ENCODE measurements around the gene C1orf50.
A peak's percentile ranks its signal among the peaks of the same experiment; 100 is the strongest.
"Not testable (repeated sequence)": the region's sequence is repeated elsewhere in the genome, so short reads cannot be mapped to it uniquely, and the experiment has no call there.

The C1orf50 gene

DNA sequence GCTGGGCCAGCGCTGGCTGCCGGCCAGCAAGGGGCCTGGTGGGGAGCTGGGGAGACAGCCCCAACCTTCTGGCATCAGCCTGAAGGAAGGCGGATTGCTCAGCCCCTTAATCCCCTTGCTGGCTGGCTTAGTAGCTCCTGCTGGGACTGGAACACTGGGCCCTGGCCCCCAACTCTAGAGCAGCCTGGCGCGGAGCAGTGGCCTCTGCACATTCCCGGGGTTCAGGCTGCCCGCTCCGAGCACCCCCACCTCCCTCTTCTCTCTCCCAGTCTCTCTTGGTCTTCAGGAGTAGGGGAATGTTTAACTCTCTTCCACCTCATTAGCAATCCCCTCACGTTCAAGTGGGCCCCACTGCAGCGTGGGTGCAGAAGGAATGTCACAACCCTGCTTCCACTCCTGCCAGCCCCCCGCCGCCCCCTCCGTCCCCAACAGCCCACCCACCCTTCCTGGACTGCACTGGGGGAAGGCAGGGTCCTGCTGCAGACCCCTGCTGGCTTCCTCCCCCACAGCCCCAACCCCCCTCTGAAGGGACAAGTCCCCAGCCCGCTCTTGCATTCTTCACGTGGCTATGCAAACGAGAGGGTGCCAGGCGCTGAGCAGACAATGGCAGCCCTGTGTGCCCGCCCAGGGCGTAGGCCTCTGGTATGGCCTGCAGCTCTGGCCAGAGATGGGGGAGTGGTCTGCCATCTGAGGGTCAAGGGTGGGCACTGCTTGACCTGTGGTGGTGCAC, 26.0 kb upstream of the C1orf50 start:
- no peak for DNase-seq

GRCh38 chr1:42741706-42742105, 25.3 kb upstream of the C1orf50 start:
- no peak for DNase-seq

GRCh38 chr1:42742141-42742540, 24.9 kb upstream of the C1orf50 start:
- DNase-seq, result no peak

GRCh38 chr1:42742617-42743316, 24.3 kb upstream of the C1orf50 start:
- DNase-seq, result no peak

GRCh38 chr1:42743317-42744147, 23.5 kb upstream of the C1orf50 start:
- no peak for DNase-seq

DNA sequence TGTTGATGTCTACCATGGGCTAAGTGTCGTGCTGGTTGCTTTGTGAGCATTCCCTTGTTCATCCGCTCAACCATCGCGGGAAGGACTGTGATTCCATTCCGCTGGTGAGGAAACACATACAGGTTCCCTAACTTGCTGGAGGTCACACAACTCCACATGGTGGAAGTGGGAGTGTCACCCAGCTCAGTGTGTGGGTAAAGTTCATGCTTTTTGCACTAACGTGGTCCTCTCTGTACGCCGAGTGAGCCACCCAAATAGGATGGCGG, 23.0 kb upstream of the C1orf50 start:
- DNase-seq, result no peak

- no peak for DNase-seq
Measured at GRCh38 chr1:42745851-42746250, 21.2 kb upstream of the C1orf50 start.

- DNase-seq, result no peak
Measured at GRCh38 chr1:42746436-42747105, 20.5 kb upstream of the C1orf50 start.

DNA sequence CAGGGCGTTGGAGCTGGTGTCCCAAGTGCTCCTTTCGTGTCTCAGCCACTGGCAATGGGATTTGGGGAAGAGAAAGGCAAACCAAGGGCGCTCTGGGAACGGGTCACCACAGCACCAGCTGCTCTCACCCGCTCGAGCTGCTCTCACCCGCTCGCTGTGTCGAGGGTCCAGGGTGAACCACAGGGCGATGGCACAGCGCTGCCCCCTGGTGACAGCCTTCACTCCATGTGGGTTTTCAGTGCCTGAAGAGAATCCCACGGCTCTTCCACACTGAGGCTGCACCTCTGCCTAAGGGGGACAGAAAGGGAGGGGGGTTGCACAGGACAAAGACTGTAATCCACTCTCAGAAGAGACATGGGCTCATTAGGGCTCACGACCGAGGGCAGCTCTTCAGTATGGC, 19.9 kb upstream of the C1orf50 start:
- DNase-seq, result peak in 2 of 4 experiments; percentile 11 to 28

DNA sequence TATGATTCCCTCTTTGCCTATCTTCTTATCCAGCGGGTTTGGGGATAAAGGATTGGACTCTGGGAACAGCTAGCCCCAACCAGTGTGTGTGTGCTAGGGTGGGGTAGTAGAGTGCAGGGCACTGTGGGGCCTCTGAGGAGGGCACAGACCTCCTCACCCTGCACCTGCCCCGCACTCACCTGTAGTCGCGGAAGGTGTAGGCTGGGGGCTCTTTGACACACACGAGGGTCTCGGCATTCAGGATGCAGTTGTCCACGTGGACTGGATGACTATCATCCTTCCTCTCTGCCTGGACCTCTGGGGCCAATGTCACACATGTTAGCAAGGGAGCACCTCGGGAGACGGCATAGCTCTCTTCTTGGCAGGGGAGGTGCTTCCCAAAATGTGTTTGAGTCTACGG, 19.0 kb upstream of the C1orf50 start:
- DNase-seq, result no peak

DNA sequence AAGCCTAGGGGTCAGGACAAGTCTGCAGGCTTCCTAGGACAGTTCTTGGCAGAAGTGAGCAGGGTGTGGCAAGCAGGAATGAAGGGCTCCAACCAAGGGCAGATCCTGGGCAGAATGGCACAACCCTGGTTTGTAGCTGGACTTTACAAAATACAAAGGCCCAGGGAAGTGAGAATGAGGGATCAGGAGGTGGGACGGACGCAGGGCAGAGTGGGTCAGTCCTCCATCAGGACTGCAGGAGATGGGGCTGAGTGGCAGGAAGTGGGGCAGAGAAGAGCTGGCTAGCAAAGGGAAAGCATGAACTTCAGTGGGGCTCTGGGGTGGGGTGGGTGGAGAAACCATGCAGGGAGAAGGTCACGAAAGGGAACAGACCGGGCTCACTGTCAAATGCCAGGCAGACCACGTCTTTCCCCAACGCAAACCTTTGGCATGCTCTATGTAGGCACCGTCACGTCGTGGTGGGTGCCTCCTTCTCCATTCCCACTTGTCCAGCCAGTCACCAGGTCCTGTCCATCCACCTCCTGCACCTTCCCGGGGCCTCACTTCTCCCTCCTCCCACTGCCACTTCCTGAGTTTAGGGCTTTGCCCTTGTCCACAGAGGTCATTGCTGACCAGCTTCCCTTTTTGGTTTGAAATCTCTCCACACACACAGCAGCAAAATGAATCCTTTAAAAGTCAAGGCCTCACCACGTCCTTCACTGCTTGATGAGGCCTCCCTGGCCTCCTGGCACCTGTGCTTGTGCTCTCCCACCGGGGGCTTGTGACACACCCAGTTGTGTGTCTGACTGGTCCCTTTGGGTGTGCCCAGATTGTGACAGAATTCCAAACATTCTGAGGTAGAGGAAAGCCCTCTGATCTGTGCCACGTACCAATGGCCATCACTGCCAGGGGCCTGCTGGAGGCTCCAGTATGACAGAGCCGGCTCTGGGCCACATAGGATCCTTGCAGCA, 18.3 kb upstream of the C1orf50 start:
- no peak for DNase-seq

DNA sequence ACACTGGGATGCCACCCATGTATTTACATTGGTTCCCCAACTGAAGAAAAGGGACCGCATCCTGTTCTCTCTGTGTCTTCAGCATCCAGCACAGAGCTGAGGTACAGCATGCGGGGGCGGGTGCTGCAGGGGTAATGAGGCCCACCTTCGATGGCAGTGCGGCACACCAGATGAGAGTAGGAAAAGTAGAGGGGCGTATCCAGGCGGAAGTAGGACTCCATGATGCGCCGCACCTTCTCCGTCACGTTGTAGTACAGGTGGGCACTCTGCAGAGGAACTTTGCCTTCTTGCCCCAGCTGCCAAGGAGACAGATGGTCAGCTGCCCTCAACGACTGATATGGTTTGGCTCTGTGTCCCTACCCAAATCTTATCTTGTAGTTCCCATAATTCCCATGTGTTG, 17.0 kb upstream of the C1orf50 start:
- no peak for DNase-seq

DNA sequence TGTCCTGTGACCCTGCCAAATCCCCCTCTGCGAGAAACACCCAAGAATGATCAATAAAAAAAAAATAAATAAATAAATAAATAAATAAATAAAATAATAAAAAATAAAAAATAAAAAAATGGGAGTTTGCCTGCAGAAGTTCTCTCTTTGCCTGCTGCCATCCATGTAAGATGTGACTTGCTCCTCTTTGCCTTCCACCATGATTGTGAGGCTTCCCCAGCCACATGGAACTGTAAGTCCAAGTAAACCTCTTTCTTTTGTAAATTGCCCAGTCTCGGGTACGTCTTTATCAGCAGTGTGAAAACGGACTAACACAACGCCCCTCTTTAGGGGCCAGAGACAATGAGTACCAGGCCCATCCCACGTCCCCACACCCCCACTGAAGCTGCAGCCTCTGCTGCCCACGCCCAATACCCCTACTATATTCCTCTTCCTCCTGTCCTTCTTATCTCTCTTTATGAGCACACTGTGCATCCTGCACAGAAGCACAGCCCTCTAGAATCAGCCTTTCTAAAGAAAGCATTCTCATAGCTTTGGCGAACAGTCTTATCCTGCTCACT, 15.5 kb upstream of the C1orf50 start:
- DNase-seq, result not testable (repeated sequence)

DNA sequence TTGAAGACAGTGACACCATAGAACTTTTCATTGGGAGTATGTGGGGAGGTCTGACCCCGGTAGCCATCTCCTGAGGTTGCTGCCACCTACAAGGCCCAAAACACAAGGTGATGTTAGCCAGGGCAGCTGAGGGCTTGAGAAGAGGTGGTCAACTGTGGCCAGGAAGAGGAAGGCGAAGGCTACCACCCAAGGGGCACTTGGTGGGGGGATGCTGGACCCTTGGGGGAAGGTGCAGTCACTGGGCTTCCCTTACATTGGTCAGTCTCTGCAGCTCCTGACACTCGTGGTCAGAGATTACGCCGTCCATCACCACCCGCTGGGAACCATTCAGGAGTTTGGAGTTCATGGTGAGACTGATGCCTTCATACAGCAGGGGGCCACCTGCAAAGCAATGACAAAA, 14.8 kb upstream of the C1orf50 start:
- no peak for DNase-seq

- no peak for DNase-seq
Measured at GRCh38 chr1:42753070-42753469, 14.0 kb upstream of the C1orf50 start.

DNA sequence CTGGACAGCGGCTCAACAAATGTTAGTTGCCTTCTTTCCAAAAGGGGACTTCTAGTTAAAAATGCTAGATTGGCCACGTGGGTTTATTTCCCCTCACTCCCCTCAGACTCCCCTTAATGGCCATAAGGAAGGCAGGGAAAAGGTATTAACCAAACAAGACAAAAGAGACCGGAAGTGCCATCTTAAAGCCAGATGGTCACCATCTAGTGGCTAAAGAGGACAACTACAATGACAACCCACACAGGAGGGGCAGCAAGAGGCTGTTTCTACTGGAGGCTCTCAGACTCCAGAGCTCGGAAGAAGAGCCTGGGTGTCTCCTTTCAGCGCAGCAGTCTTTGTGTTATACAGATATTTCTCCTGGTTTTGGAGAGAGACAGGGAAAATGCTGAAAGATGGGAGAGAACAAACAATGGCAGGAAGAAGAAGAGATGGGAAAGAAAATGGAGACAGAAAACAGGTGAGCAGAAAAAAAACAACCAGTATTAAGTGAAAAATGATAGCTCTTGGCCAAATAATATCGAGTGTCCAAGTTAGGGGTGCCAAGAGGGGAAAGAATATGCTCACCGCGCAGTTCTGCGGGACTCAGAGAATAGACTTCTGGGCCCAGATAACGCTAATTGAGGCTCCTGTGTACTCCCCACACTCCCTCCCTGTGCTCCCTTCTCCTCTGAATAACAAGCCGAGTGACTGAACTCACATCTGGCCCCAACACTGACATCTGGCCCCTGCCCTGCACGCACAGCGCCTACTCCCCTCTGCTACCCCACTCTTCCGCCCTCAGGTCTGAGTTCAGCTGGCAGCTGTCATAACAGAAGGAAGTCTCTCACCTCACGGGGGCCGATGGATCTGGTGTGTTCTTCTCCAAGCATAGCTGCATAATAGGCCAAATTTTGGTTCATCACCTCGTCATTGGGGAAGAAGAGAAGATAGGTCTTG, 9.8 kb upstream of the C1orf50 start:
- no peak for DNase-seq

- DNase-seq, result no peak
Measured at GRCh38 chr1:42757892-42758275, 9.2 kb upstream of the C1orf50 start.

- no peak for DNase-seq
Measured at GRCh38 chr1:42758641-42759040, 8.4 kb upstream of the C1orf50 start.

DNA sequence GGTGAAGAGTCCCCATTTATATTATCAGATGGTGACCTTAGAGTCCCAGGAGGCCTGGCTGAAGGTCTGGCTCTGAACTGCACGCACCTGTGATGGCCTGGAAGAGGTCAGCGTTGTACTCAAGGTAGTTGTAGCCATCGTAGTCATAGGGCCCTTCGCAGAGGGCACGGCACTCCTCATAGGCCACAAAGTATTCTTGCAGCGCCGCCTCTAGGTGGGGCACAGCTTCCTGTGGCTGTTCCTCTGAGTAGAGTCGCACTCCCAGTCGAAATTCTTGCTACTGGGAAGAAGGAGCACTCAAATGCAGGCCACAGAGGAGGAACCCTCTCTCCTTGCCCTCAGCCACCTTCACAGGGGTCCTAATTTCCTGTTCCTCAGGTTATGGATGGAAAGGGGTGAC, 7.9 kb upstream of the C1orf50 start:
- no peak for DNase-seq

GRCh38 chr1:42761567-42761966, 5.5 kb upstream of the C1orf50 start:
- no peak for DNase-seq

- no peak for DNase-seq
Measured at GRCh38 chr1:42762269-42762668, 4.8 kb upstream of the C1orf50 start.
